H9 (cell line): ENCODE measurements around the gene IFITM1. TPM values are rescaled to one million over a fixed set of nuclear protein-coding genes. Genes with fewer than 3 reads are reported as not detected.

Experiments
- DNase-seq: peaks from one replicate; pipeline ENCODE4 v3.0.0-alpha.2; 2017
- H2AFZ ChIP-seq: one replicate; pipeline ENCODE4 v1.6.1; 2013; ENCODE audit warnings: mild to moderate bottlenecking, low read length, control low read depth, moderate library complexity
- H2AK5ac ChIP-seq: 2 replicates; pipeline ENCODE4 v1.6.1; 2013; ENCODE audit warnings: low read length, control low read depth, mixed read lengths; ENCODE audit not compliant: insufficient read length
- H2BK120ac ChIP-seq: one replicate; pipeline ENCODE4 v1.6.1; 2013; ENCODE audit warnings: low read depth, mild to moderate bottlenecking, low read length, control low read depth, inconsistent platforms; ENCODE audit not compliant: poor library complexity, severe bottlenecking
- H2BK12ac ChIP-seq: 2 replicates; pipeline ENCODE4 v1.6.1; 2013; ENCODE audit warnings: low read length, control low read depth, mixed read lengths, low read depth; ENCODE audit not compliant: insufficient read length
- H2BK15ac ChIP-seq: 2 replicates; pipeline ENCODE4 v1.6.1; 2013; ENCODE audit warnings: low read depth, low read length, control low read depth
- H2BK20ac ChIP-seq: one replicate; pipeline ENCODE4 v1.6.1; 2013; ENCODE audit warnings: low read depth, mild to moderate bottlenecking, low read length, control low read depth, inconsistent platforms; ENCODE audit not compliant: poor library complexity, severe bottlenecking
- H2BK5ac ChIP-seq: 2 replicates; pipeline ENCODE4 v1.6.1; 2013; ENCODE audit warnings: low read length, control low read depth, mixed read lengths; ENCODE audit not compliant: insufficient read length
- H3K14ac ChIP-seq: 2 replicates; pipeline ENCODE4 v1.6.1; 2013; ENCODE audit warnings: low read length, control low read depth; ENCODE audit not compliant: insufficient read depth
- H3K18ac ChIP-seq: 2 replicates; pipeline ENCODE4 v1.6.1; 2013; ENCODE audit warnings: low read depth, mild to moderate bottlenecking, mixed read lengths, low read length, control low read depth; ENCODE audit not compliant: insufficient read length
- H3K23ac ChIP-seq: 2 replicates; pipeline ENCODE4 v1.6.1; 2013; ENCODE audit warnings: low read length, control low read depth, mixed read lengths, low read depth; ENCODE audit not compliant: insufficient read length
- H3K23me2 ChIP-seq: 2 replicates; pipeline ENCODE4 v1.6.1; 2013; ENCODE audit warnings: low read depth, mild to moderate bottlenecking, mixed read lengths, low read length, control low read depth; ENCODE audit not compliant: insufficient read length, poor library complexity, severe bottlenecking
- H3K27ac ChIP-seq: 2 replicates; pipeline ENCODE4 v1.5.1; 2013; ENCODE audit warnings: low read length, control low read depth, mixed read lengths, low read depth; ENCODE audit not compliant: insufficient read length
- H3K27me3 ChIP-seq: 2 replicates; pipeline ENCODE4 v1.6.1; 2013; ENCODE audit warnings: low read length, control low read depth, inconsistent platforms; ENCODE audit not compliant: insufficient read depth
- H3K4ac ChIP-seq: 2 replicates; pipeline ENCODE4 v1.6.1; 2013; ENCODE audit warnings: low read depth, mild to moderate bottlenecking, control low read depth, inconsistent platforms, low read length, moderate library complexity
- H3K4me1 ChIP-seq: 2 replicates; pipeline ENCODE4 v1.6.1; 2013; ENCODE audit warnings: low read length, control low read depth, inconsistent platforms; ENCODE audit not compliant: insufficient read depth
- H3K4me2 ChIP-seq: 2 replicates; pipeline ENCODE4 v1.6.1; 2013; ENCODE audit warnings: low read length, control low read depth, mixed read lengths; ENCODE audit not compliant: insufficient read length, insufficient read depth
- H3K56ac ChIP-seq: 2 replicates; pipeline ENCODE4 v1.6.1; 2013; ENCODE audit warnings: low read depth, mild to moderate bottlenecking, mixed read lengths, low read length, control low read depth; ENCODE audit not compliant: insufficient read length
- H3K79me1 ChIP-seq: 2 replicates; pipeline ENCODE4 v1.6.1; 2013; ENCODE audit warnings: low read depth, mild to moderate bottlenecking, moderate library complexity, low read length, control low read depth, inconsistent platforms; ENCODE audit not compliant: insufficient read depth, poor library complexity, severe bottlenecking
- H3K79me2 ChIP-seq: 2 replicates; pipeline ENCODE4 v1.6.1; 2013; ENCODE audit warnings: low read length, control low read depth, inconsistent platforms; ENCODE audit not compliant: insufficient read depth
- H3K9ac ChIP-seq: 2 replicates; pipeline ENCODE4 v1.6.1; 2013; ENCODE audit warnings: low read length, control low read depth, mixed read lengths; ENCODE audit not compliant: insufficient read length; ENCODE audit errors: extremely low read depth
- H3K9me3 ChIP-seq: one replicate; pipeline ENCODE4 v1.6.1; 2013; ENCODE audit warnings: low read depth, low read length, inconsistent platforms; ENCODE audit not compliant: control insufficient read depth
- H3T11ph ChIP-seq: one replicate; pipeline ENCODE4 v1.6.1; 2013; ENCODE audit warnings: mild to moderate bottlenecking, low read length, control low read depth, inconsistent platforms
- H4K20me1 ChIP-seq: one replicate; pipeline ENCODE4 v1.6.1; 2013; ENCODE audit not compliant: control insufficient read depth, insufficient read length, insufficient read depth
- H4K5ac ChIP-seq: 2 replicates; pipeline ENCODE4 v1.6.1; 2013; ENCODE audit warnings: low read depth, mild to moderate bottlenecking, mixed read lengths, low read length, control low read depth; ENCODE audit not compliant: insufficient read length
- H4K8ac ChIP-seq: replicated peaks from 2 replicates; pipeline ENCODE4 v1.6.1; 2013; ENCODE audit warnings: low read length, control low read depth, mixed read lengths, low read depth; ENCODE audit not compliant: insufficient read length
- H4K91ac ChIP-seq: 2 replicates; pipeline ENCODE4 v1.6.1; 2013; ENCODE audit warnings: low read depth, mild to moderate bottlenecking, moderate library complexity, mixed read lengths, low read length, control low read depth; ENCODE audit not compliant: insufficient read length
- H3K27ac Mint-ChIP-seq, 3 experiments: 2 replicates in 2 of 3; 3 replicates in 1 of 3; pipeline ENCODE4 v1.8.0; 2020 to 2021; ENCODE audit warnings: mixed read lengths in 3 of 3, mild to moderate bottlenecking in 1 of 3, moderate library complexity in 1 of 3
- H3K27me3 Mint-ChIP-seq: 2 replicates; pipeline ENCODE4 v1.8.0; 2021; ENCODE audit warnings: low read depth, mild to moderate bottlenecking, moderate library complexity, mixed read lengths
- H3K36me3 Mint-ChIP-seq, 3 experiments: 2 replicates in 2 of 3; 3 replicates in 1 of 3; pipeline ENCODE4 v1.8.0; 2020 to 2021; ENCODE audit warnings: low read depth in 3 of 3, mixed read lengths in 3 of 3; ENCODE audit not compliant: insufficient read depth in 1 of 3
- H3K4me1 Mint-ChIP-seq, 2 experiments: 2 replicates each; pipeline ENCODE4 v1.8.0; 2020; ENCODE audit warnings: mixed read lengths in 2 of 2
- H3K4me3 Mint-ChIP-seq, 2 experiments: 2 replicates in 1 of 2; 3 replicates in 1 of 2; pipeline ENCODE4 v1.8.0; 2020 to 2021; ENCODE audit warnings: mild to moderate bottlenecking in 2 of 2, mixed read lengths in 2 of 2, moderate library complexity in 1 of 2
- H3K9me3 Mint-ChIP-seq, 2 experiments: 2 replicates in 1 of 2; 3 replicates in 1 of 2; pipeline ENCODE4 v1.8.0; 2020; ENCODE audit warnings: mild to moderate bottlenecking in 2 of 2, mixed read lengths in 2 of 2, moderate library complexity in 1 of 2
- WGBS: extraction: QIAGEN DNeasy Blood & Tissue Kit; methylation state at CpG from one replicate; pipeline ENCODE4 v1.1.7; 2013; ENCODE audit warnings: missing lambda C conversion rate, low lambda C conversion rate, mixed read lengths; ENCODE audit not compliant: insufficient read length; ENCODE audit errors: extremely low coverage; 5-methylcytosine and 5-hydroxymethylcytosine counted together
- total RNA-seq: library from RNA; stranded (reverse); gene quantifications from 2 replicates; pipeline ENCODE4 v1.2.1, GENCODE V29; 2021
- TF ChIP-seq, protein P1 (sequence below): fragments of 200-600 bp; sonication (generic); conservative IDR thresholded peaks from 3 replicates; pipeline ENCODE4 v1.8.0; 2021; ENCODE audit warnings: antibody characterized with exemption, mild to moderate bottlenecking

IFITM1 gene
- total RNA-seq, 1 experiment from 2014 or later: 500 TPM

DNA sequence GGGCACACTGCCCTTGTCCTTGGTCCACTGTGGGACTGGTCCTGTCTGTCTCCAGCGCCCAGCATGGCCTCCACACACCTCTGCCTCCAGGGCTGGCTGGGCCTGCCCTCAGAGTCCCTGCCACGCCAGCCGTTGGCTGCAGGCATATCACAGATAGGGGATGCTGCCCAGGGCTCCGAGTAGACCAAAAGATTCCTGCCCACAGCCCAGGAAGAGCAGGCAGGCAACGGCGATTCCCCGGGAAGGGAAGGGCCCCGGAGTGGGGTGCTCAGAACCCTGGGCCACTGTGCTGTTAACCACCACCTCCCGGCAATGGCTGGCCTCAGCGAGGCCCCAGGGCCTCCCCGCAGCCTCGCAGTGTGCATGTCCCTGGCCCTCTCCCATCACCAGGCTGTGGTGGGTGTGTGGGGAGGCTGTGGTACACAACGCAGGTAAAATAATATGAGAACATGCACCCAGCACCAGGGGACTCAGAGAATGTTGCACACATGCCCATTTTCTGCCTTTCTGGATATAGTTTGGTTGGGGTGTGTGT, 16.7 kb upstream of the IFITM1 start:
- Histone ChIP-seq H2AK5ac (no peak overlapping the region), H2BK5ac (no peak overlapping the region), H2AFZ (no peak overlapping the region), H3K4ac (no peak overlapping the region), H2BK15ac (no peak overlapping the region), H4K8ac (no peak overlapping the region), H4K20me1 (no peaks in the 10 kb centered on the region), H3K9ac (no peak overlapping the region), H3K79me2 (no peaks in the 10 kb centered on the region), H3K27ac (no peak overlapping the region), H4K91ac (no peak overlapping the region), H3K18ac (no peak overlapping the region), H2BK12ac (no peak overlapping the region), H3K14ac (peak overlapping the region; percentile 2; the same call in 1 of the 2 replicates), H3K27me3 (no peaks in the 10 kb centered on the region), H4K5ac (no peak overlapping the region), H2BK20ac (no peak overlapping the region), H2BK120ac (no peak overlapping the region), H3K4me2 (no peak overlapping the region), H3K56ac (no peak overlapping the region), H3T11ph (no peak overlapping the region), H3K23ac (no peak overlapping the region), H3K79me1 (no peaks in the 10 kb centered on the region), H3K9me3 (no peaks in the 10 kb centered on the region), H3K4me1 (peaks cover 4% of the 10 kb centered on the region; the same call in 1 of the 2 replicates), H3K23me2 (no peaks in the 10 kb centered on the region)
- peak overlapping the region; percentile 64 to 76 (median 72); a peak in 3 of 7 replicates for H3K27ac Mint-ChIP-seq
- peaks cover 10 to 29% (median 15%) of the 10 kb centered on the region in 3 experiments for H3K36me3 Mint-ChIP-seq
- H3K27me3 Mint-ChIP-seq: no peaks in the 10 kb centered on the region
- no peak for DNase-seq
- no peaks in the 10 kb centered on the region for H3K9me3 Mint-ChIP-seq
- WGBS: no CpG with 5 or more reads among the region's 13 CpGs
- TF ChIP-seq, protein P1, sequence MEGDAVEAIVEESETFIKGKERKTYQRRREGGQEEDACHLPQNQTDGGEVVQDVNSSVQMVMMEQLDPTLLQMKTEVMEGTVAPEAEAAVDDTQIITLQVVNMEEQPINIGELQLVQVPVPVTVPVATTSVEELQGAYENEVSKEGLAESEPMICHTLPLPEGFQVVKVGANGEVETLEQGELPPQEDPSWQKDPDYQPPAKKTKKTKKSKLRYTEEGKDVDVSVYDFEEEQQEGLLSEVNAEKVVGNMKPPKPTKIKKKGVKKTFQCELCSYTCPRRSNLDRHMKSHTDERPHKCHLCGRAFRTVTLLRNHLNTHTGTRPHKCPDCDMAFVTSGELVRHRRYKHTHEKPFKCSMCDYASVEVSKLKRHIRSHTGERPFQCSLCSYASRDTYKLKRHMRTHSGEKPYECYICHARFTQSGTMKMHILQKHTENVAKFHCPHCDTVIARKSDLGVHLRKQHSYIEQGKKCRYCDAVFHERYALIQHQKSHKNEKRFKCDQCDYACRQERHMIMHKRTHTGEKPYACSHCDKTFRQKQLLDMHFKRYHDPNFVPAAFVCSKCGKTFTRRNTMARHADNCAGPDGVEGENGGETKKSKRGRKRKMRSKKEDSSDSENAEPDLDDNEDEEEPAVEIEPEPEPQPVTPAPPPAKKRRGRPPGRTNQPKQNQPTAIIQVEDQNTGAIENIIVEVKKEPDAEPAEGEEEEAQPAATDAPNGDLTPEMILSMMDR: no peak
- H3K4me3 Mint-ChIP-seq: no peak overlapping the region; a peak in 1 of 5 replicates
- H3K4me1 Mint-ChIP-seq: peaks cover 20 to 31% of the 10 kb centered on the region in 2 experiments
